Bone marrow (tissue), 2 donors: ENCODE measurements around the gene PAM16.
"Not testable (repeated sequence)": the region's sequence is repeated elsewhere in the genome, so short reads cannot be mapped to it uniquely, and the experiment has no call there.

ENCODE experiments used
- DNase-seq, 2 donors: peaks; one replicate each; lab custom pipeline; 2025; lab: John Stamatoyannopoulos, UW

Gene PAM16

GRCh38 chr16:4350787-4351659, at the start of gene PAM16:
Gene PAM16 (minus strand): TSS chr16:4351321. CDS start chr16:4351234, 87 bp downstream.
- DNase-seq: peak; percentile 91 to 93

GRCh38 chr16:4399001-4399730, 48.0 kb upstream of the PAM16 start:
- no peak for DNase-seq

- DNase-seq: no peak
Measured at GRCh38 chr16:4395055-4395726, 44.1 kb upstream of the PAM16 start.

- DNase-seq: not testable (repeated sequence)
Measured at GRCh38 chr16:4393850-4394249, 42.7 kb upstream of the PAM16 start.

GRCh38 chr16:4393240-4393600, 42.1 kb upstream of the PAM16 start:
- no peak for DNase-seq

GRCh38 chr16:4392382-4393239, 41.5 kb upstream of the PAM16 start:
- DNase-seq: no peak

- no peak for DNase-seq
Measured at GRCh38 chr16:4391631-4392381, 40.7 kb upstream of the PAM16 start.

GRCh38 chr16:4390266-4391260, 39.4 kb upstream of the PAM16 start:
- DNase-seq: no peak

GRCh38 chr16:4389051-4389955, 38.2 kb upstream of the PAM16 start:
- no peak for DNase-seq

GRCh38 chr16:4388271-4389021, 37.3 kb upstream of the PAM16 start:
- no peak for DNase-seq

GRCh38 chr16:4387781-4388180, 36.7 kb upstream of the PAM16 start:
- no peak for DNase-seq

GRCh38 chr16:4386951-4387565, 35.9 kb upstream of the PAM16 start:
- DNase-seq: no peak

- DNase-seq: no peak
Measured at GRCh38 chr16:4386451-4386805, 35.3 kb upstream of the PAM16 start.

GRCh38 chr16:4385789-4386450, 34.8 kb upstream of the PAM16 start:
- no peak for DNase-seq

- DNase-seq: no peak
Measured at GRCh38 chr16:4385066-4385788, 34.1 kb upstream of the PAM16 start.

GRCh38 chr16:4384509-4384942, 33.4 kb upstream of the PAM16 start:
- DNase-seq: no peak
